Cardiac atrium fibroblast (primary cell): Measurements from ENCODE around the gene ATP5IF1. TPM values are rescaled to one million over a fixed set of nuclear protein-coding genes. Genes with fewer than 3 reads are reported as not detected.

Source experiments
- total RNA-seq: library from RNA; depleted of rRNA; stranded (reverse); fragments of >200 nt; gene quantifications from 2 replicates; pipeline ENCODE4 v1.2.3, GENCODE V29; 2015

Gene ATP5IF1
- 191 and 237 TPM in 2 replicates for total RNA-seq

GRCh38 chr1:28235755-28236655 is at the start of gene ATP5IF1:
ATP5IF1 (plus strand) TSS chr1:28236124; CDS start chr1:28236184, 60 bp downstream.

GRCh38 chr1:28232558-28233263 is 3.2 kb upstream of the ATP5IF1 start, which contains the start of gene DNAJC8:
DNAJC8 (minus strand) TSS chr1:28233029; CDS start chr1:28232998, 31 bp downstream.

DNA sequence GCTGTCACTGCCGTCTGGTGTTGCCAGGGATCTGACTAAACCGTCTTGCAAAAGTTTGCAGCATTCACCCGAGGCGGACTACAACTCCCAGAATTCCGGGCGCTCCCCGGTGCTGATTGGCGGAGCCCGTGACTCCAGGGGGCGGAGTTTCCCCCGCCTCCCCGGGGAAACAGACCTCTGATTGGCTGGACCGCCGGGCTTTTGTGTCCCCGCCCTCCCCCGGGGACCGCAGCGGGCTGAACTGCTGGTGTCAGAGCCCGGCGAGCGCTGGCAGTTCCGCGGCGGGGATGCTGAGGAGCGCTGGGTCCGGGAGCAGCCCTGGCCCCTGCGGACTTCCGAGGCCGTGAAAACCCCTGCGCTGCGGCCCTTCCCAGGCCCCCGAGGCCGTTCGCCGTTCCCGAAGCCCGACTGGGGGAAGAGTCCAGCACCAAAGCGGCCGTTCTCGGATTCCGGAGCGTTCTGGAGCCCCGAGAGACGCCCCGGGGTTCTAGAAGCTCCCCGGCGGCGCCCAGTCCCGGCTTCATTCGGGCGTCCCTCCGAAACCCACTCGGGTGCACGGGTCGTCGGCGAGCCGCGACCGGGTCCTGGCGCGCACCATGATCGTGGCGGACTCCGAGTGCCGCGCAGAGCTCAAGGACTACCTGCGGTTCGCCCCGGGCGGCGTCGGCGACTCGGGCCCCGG is 23.5 kb downstream of the ATP5IF1 start, which contains the start of gene SESN2:
Gene SESN2, plus strand, starts transcription at position 267 of the 682 bp plus-strand sequence. Its CDS starts 330 bp downstream, at position 597.

Other genes starting within 250 kb of the ATP5IF1 start
- 8.3 and 13.9 TPM in 2 replicates for gene EYA3, start 147.5 kb upstream of the ATP5IF1 start, total RNA-seq
- 0.32 TPM in 1 of 2 replicates, not detected in the other for gene PTAFR, start 59.4 kb upstream of the ATP5IF1 start, total RNA-seq
- gene DNAJC8, start 3.1 kb upstream of the ATP5IF1 start, total RNA-seq, result 47.3 and 49.1 TPM in 2 replicates
- gene SESN2, start 23.4 kb downstream of the ATP5IF1 start, total RNA-seq, result 30.0 and 30.3 TPM in 2 replicates
- gene MED18, start 92.9 kb downstream of the ATP5IF1 start, total RNA-seq, result 15.2 and 23.1 TPM in 2 replicates
- 6.3 and 11.4 TPM in 2 replicates for gene PHACTR4, start 133.6 kb downstream of the ATP5IF1 start, total RNA-seq